Stimulated activated naive CD4-positive, alpha-beta T cell treated with Interleukin-2 at 50 U/mL for 16 hours (primary cell): Measurements from ENCODE around the gene RSPRY1.
"Not testable (repeated sequence)": the region's sequence is repeated elsewhere in the genome, so short reads cannot be mapped to it uniquely, and the experiment has no call there.

Source experiments
- DNase-seq: peaks from one replicate; lab custom pipeline; 2025; lab: John Stamatoyannopoulos, UW

Gene RSPRY1

DNA sequence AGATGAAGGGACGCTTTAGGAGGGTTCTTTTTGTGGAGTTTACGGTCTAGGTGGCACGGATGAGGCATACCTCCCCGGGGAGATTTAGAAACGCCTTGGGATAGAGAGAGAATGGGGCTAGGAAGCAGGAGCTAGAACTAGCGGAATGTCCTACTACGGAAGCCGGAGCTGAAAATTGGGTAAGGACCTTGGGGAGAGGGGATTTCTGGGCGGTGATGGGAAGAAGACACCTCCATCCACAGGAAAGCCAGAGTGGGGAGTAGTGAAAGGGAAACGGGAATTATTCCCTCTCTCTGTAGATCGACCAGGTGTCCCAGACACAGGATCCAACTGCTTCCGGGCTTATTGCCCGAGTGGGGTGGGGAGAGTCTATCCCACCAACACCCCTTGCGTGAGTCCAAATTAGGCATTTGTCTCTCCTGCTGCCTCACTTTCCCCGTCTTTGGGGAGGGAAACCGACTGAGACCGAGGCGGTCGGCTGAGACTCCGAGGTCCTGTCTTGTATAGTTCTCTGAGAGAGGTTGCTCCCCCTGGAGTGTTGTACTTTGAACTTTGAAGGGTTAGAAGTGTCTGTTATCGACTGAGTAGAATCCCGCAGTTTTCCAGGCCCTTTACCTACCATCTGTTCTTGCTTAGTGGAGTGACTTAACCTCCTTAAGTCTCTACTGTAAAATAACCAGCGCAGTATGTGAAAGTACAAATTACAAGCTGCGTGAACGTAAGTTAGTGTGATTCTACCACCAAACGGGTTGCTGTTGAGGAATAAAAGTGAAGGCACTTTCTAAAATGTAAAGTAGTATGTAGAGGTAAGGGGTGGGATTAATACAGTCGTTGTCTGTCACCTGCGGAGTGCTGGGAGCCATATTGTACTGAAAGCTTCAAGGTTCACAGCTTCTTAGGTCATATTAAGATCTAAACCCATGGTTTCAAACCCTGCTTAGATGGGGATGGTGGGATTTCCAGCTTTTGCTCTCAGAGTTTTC, 1.0 kb downstream of the RSPRY1 start:
- DNase-seq: no peak

DNA sequence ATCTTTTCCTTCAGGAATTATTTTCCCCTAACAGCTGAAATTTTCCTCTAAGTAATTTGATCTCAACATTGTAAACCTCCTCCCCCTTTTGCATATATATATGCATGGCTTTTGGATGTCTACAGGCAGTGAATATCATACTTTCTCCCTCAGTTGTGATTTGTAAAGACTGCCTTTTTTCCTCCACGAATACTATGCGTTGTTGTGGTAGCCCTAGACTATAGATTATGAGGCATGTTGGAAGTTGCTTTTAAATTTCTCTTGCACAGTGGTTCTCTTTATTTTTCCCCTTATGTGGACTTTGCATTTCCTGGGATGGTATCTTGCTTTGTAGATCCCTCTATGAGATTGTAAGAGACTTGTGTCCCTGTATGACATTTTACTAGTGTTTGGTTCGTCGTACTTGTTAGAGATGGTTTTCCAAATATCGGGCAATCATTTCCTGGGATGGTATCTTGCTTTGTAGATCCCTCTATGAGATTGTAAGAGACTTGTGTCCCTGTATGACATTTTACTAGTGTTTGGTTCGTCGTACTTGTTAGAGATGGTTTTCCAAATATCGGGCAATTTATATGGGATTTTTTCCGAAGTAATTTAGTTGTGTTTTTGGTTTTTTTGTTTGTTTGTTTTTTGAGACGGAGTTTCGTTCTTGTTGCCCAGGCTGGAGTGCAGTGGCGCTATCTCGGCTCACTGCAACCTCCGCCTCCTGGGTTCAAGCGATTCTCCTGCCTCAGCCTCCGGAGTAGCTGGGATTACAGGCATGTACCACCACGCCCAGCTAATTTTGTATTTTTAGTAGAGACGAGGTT, 2.0 kb downstream of the RSPRY1 start:
- DNase-seq: not testable (repeated sequence)

DNA sequence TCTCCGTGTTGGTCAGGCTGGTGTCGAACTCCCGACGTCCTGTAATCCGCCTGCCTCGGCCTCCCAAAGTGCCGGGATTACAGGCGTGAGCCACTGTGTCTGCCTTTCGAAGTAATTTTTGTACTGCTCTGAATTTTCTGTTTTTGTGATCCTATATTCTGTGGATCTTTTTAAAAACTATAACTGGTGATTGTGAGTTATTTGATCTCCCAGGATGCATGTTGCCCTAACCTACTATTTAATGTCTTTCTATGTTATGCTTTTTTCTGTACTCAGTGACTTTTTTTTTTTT, 2.5 kb downstream of the RSPRY1 start:
- DNase-seq: no peak

DNA sequence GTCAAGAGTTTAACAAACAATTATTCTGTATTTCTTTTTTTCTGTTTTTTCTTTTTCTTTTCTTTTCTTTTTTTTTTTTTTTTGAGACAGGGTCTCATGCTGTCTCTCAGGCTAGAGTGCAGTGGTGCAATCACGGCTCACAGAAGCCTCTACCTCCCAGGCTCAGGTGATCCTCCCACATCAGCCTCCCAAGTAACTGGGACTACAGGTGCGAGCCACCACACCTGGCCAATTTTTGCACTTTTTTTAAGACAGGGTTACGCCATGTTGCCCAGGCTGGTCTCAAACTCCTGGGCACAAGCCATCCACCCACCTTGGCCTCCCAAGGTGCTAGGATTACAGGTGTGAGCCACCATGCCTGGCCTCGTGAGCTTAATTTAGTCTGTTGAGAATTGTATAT, 3.4 kb downstream of the RSPRY1 start:
- not testable (repeated sequence) for DNase-seq

DNA sequence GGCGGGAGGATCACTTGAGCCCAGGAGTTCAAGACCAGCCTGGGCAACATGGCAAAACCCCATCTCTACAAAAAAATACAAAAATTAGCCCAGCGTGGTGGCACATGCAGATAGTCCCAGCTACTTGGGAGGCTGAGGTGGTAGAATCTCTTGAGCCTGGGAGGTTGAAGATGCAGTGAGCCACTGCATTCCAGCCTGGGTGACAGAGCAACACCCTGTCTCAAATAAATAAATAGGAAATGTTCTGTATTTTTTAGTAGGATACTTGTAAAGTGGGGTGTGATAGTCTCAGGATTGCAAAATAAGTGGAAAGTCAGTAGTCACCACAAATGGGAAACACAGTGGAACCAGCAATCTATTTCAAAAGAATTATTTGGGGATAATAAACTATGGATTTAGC, 4.0 kb downstream of the RSPRY1 start:
- DNase-seq: no peak

DNA sequence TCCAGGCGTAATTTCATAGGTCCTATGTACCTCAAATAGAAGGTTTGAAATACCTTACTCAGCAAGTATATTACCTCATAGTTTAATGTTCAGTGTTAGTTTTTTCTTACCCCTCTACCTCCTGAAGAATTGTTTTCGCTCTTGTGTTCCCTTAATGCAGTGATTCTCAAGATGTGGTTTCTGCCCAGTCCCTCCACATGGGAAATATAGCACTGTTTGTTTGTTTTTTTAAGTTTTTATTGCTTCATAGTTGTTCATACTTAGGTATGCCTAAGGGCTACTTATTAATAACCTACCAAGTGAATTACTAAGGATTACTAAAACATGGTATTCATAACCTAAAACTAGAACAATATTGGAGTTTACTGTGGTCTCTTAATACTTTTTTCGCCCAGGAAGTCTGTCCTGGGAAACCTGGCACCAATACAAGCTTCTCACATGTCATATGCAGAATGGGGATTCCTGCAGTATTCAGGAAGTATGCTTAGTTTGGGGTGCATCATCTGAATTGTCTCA, 5.0 kb downstream of the RSPRY1 start:
- DNase-seq: no peak

DNA sequence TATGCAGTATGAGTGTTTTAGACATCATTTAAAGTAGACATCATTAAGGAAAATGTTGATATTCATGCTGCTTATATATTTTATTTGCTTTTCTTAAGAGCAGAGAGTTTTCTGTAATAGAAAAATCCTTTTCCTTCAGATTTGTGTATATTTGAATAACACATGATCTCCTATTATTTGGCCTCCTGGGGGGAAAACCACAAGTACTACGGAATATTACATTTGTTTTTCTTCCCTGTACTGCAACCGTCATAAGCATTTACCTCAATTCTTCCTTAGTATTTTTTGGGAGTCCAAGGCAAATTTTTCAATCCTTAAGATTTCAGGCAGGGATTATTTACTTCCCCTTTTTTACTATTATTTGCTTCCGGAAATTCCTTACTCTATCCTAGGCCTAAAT, 6.0 kb downstream of the RSPRY1 start:
- no peak for DNase-seq

DNA sequence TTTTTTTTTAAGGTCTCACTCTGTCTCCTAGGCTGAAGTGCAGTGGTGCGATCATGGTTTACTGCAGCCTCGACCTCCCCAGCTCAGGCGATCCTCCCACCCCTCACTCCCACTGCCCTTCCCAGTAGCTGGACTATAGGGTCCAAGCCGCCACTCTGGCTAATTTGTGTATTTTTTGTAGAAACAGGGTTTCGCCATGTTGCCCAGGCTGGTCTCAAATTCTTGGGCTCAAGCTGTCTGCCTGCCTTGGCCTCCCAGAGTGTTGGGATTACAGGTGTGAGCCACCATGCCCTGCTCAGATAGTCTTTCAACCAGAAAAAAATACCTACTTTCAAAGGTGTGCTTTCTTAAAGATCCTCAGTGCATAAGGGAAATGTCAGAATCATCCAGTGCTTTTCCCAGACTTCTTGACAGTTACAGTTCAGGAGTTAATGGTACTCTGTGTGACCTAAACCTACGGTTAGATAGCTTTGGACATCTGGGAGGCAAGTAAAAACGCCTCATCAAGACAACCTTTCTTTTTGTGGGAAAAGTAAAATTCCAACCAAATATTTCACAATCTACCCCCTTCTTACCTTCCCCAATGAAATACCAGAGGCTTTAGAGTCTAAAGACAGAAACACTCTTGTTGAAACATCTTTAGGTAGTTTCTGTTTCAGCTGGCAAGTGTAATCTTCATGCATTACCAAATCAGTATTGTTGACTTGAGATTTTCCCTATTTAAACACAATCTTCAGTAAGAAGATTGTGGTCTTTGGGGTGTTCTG, 6.8 kb downstream of the RSPRY1 start:
- no peak for DNase-seq

DNA sequence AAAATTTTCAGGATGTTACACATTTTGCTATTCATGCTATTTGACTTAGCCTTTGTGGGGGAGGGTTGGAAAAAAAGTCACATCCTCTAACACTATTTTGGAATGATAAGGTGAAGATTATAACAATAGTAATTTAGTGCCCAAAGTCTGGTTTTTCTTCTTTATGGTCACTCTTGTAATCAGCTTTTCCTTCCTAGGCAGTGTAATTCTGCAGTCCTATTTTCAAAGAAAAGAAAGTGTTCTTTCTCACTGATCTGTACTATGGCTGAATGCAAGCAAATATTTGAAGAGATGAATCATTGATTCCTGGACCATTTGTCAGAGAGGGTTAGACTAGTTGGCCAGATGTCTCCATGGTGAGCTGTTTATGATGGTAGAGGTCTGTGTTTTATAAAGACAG, 8.4 kb downstream of the RSPRY1 start:
- DNase-seq: no peak

DNA sequence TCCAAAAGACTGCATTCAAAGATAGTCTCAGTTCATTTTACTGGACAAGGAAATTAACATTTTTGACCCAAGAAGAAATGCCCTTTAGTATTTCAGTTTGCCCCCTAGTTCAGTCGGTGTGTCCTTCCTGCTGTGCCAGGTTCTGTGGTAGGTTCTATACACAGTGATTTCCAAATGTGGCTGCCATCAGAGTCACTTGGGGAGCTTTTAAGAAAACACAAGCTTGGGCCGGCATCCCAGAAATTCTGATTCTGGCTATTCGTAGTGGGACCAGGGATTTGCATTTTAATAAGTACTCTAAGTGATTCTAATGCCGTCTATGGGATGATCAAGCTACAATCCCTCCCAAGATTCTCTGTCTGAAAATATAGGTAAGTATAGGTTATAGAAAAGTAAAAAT, 10.2 kb downstream of the RSPRY1 start:
- no peak for DNase-seq

DNA sequence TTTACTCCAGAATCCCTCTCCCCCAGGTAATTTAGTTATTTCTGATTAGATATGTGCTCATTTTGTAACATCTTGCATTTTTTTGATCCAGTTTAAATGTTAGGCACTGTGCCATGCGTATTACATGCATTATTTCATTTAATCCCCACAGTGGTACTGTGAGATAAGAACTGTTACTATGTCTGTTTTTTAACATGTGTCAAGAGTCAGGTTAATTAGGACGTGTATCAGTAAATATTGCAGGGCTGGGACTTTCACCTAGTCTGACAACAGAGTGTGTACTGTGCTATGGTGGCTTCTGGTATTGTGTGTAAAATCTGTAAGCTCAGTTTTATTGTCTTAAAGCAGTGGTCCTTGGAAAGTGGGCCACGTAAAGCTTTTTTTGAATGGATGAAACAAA, 10.6 kb downstream of the RSPRY1 start:
- no peak for DNase-seq

DNA sequence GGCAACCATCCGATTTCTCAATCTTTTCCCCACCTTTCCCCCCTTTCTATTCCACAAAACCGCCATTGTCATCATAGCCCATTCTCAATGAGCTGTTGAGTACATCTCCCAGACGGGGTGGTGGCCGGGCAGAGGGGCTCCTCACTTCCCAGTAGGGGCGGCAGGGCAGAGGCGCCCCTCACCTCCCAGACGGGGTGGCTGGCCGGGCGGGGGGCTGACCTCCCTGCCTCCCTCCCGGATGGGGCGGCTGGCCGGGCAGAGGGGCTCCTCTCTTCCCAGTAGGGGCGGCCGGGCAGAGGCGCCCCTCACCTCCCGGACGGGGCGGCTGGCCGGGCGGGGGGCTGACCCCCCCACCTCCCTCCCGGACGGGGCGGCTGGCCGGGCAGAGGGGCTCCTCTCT, 14.2 kb downstream of the RSPRY1 start:
- DNase-seq: not testable (repeated sequence)

DNA sequence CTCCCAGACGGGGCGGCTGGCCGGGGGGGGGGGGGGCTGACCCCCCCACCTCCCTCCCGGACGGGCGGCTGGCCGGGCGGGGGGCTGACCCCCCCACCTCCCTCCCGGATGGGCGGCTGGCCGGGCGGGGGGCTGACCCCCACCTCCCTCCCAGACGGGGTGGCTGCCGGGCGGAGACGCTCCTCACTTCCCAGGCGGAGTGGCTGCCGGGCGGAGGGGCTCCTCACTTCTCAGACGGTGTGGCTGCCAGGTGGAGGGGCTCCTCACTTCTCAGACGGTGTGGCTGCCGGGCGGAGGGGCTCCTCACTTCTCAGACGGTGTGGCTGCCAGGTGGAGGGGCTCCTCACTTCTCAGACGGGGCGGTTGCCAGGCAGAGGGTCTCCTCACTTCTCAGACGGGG, 14.8 kb downstream of the RSPRY1 start:
- not testable (repeated sequence) for DNase-seq

DNA sequence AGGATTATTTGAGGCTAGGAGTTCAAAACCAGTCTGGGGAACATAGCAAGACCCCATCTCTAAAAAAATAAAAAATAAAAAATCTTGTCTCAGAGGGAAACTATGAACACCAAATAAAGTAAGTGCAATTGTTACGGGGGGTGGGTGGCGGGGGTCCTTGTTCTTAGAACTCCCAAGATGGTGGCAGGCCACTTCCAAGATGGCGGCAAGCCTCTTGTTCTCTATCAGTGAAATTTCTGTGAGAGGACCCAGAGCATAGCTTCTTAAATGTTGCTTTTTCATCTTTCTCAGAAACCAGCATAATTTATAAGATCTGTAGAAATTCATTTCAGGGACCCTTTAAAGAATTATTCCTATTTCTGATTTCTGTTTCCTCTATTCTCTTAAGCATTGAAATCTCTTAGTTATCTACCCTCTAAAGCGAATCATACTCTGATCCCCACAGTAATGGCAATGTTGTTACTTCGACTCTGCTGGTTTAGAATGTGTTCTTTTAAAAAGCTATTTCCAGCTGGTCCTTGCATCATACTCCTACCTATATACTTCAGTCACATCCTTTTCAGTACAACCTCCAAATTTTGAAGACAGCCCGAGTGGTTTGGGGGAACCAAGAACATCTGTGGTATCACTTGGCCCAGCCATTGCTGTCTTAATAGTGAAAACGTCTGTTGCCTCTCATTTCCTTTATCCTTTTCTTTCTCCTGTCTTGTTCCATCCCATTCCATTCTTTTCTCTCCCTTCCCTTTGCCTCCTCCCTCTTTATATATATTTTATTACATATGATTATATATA, 16.2 kb downstream of the RSPRY1 start:
- DNase-seq: no peak

DNA sequence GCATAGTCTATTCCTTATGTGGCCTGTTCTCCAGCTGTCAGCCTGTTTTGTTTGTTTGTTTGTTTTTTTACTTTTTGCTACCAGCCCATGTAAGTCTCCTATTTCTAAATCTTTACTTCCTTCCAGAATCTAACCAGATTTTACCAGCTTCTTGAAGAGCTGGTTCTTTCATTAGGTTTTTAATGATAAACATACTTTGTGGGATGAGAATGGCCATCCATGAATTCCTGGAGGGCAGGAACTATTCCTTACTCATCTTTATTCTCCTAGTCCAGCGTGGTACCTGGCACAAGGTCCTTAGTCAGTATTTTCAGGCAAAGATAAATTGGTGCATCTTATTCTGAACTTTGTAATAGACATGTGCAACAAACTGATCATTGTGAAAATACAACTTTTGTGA, 17.3 kb downstream of the RSPRY1 start:
- no peak for DNase-seq

DNA sequence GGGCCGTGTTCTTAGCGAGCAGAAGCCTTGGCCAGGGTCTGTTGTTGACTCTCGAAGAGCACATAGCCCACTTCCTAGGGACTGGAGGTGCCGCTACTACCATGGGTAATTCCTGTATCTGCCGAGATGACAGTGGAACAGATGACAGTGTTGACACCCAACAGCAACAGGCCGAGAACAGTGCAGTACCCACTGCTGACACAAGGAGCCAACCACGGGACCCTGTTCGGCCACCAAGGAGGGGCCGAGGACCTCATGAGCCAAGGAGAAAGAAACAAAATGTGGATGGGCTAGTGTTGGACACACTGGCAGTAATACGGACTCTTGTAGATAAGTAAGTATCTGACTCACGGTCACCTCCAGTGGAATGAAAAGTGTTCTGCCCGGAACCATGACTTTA, 18.5 kb downstream of the RSPRY1 start:
- no peak for DNase-seq

DNA sequence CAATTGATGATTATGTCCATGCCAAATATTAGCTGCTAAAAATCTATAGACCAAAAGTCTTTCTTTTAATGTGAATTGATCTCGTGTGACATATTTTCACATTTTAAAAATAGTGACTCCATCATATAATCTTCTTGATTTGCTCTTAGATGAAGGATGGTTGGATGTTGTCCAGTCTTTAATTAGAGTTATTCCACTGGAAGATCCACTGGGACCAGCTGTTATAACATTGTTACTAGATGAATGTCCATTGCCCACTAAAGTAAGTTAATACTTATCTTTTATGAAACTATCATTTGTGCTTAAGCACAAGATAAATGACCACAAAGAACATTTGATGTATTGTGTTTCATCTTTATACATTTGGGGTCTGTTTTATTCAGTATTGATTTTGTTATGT, 22.8 kb downstream of the RSPRY1 start:
- DNase-seq: no peak

DNA sequence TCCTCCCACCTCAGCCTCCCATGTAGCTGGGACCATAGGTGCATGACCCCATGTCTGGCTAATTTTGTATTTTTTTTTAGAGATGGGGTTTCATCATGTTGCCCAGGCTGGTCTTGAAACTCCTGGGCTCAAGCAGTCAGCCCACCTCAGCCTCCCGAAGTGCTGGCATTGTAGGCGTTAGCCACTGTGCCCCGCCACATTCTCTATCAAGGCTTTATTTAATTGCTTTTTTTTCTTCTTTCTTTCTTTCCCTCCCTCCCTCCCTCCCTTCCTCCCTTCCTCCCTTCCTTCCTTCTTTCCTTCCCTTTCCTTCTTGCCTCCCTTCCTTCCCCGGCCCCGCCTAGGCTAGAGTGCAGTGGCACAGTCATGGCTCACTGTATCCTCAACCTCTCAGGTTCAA, 23.7 kb downstream of the RSPRY1 start:
- no peak for DNase-seq

DNA sequence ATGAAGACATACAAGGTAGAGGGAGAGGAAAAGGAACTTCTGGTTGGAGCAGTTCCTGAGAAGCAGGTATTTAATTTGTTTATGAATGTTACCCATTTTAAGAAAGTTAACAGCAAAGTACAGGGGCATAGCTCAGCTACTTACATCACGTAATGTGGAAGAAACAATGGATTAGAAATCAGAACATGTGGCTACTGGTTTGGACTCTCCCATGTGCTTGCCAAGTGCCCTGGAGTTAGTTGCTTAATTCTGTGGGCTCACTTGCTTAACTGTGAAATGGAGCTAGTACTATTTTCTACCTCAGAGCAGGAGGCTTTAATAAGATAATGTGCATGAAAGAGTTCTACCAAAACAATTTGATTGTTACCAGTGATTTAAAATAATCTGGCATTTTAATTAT, 27.3 kb downstream of the RSPRY1 start:
- no peak for DNase-seq

DNA sequence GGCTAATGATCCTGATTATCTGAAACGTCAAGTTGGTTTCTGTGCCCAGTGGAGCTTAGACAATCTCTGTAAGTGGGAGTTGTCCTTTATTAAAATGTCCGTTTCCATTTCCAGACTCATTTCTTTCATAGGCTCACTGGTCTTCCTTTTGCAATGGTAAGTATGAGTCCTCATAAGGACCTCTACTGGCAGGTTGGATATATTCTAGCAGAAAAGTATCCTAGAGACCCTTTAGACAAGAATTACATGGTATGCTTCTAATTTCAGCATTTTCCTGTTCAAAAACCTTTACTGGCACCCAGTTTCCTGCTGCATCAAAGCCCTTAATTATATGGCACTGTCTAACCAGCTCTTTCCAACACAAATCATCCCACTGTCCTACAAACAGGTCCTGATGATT, 30.8 kb downstream of the RSPRY1 start:
- DNase-seq: no peak

DNA sequence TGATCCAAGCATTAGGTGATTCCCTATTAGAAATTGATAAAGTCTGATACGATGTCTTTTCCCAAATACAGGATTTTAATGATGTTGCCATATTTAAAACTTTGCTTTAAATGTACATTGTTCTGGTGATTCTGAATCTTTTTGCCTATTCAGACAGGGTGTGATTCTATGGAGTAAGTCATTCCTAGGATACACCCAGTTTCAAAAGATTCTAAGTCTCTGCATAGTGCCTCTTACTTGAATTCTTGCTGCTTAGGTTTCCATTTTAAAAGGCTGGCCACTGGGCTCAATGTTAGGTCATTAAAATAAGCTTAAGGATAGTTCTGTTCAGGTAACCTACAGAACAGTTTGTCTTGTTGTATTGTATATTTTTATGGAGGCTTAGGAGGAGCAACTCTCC, 36.9 kb downstream of the RSPRY1 start:
- no peak for DNase-seq
